ENCODE measurements around the gene CCDC57.

- TF ChIP-seq GATA2 (IDR thresholded peaks at IDR 0.05; ENCODE audit: low read depth, low read length) (peak; percentile 38; the same call in 1 of the 2 replicates), GATA3 (IDR thresholded peaks at IDR 0.05; ENCODE audit: low read depth, low read length) (no peak)
These were observed 69.3 kb downstream of the CCDC57 start for GRCh38 chr17:82143333-82143732.
